22Rv1 (cell line): Measurements from ENCODE around the gene PLA2R1.

ENCODE experiments used
- CTCF ChIP-seq: fragments of 450-650 bp; IDR thresholded peaks from 2 replicates; pipeline ENCODE4 v1.5.1; 2017; ENCODE audit warnings: mild to moderate bottlenecking
- ZFX ChIP-seq: fragments of 450-650 bp; IDR thresholded peaks from 2 replicates; pipeline ENCODE4 v1.6.1; 2017; ENCODE audit warnings: antibody characterized with exemption, borderline replicate concordance

- TF ChIP-seq CTCF (no peak), ZFX (no peak)
These were observed 28.0 kb downstream of the PLA2R1 start for GRCh38 chr2:160034396-160034795.
